AG04449 (cell line): Measurements from ENCODE around the gene PUS3.

ENCODE experiments used
- CTCF ChIA-PET: fragments of 350-600 bp; formaldehyde crosslinking; extraction: SDS; loops from one replicate; lab custom pipeline; 2021; ENCODE audit warnings: antibody characterized with exemption; lab: Yijun Ruan, JAX
- POLR2A ChIA-PET: fragments of 400-600, 350-600 bp; formaldehyde crosslinking; extraction: SDS; loops from one replicate; lab custom pipeline; 2020; ENCODE audit warnings: antibody characterized with exemption, inconsistent platforms; lab: Yijun Ruan, JAX
- DNase-seq: peaks from one replicate; pipeline ENCODE4 v3.0.0-alpha.2; 2010; ENCODE audit warnings: low read depth, low spot score
- H3K4me3 ChIP-seq: 2 replicates; pipeline ENCODE4 v1.5.1; 2011; ENCODE audit warnings: low read depth, mild to moderate bottlenecking, control low read depth, low read length
- CTCF ChIP-seq: IDR thresholded peaks from one replicate; pipeline ENCODE4 v1.5.1; 2011; ENCODE audit warnings: mild to moderate bottlenecking, moderate library complexity, low read length, control low read depth, inconsistent platforms; ENCODE audit not compliant: insufficient read depth; ENCODE audit errors: missing control alignments

PUS3 gene

GRCh38 chr11:125910226-125910849 is 7.3 kb upstream of the PUS3 start:
- POLR2A ChIA-PET, result no interaction called here
- CTCF ChIA-PET, result interaction anchor here (1.6 to 3.0 kb wide), 3 partner anchors 9 to 283 kb away, joined by 3 to 15 read pairs (median 7); no protein-coding TSS in a partner anchor
- no peak for TF ChIP-seq CTCF
- no peak for DNase-seq
- H3K4me3 ChIP-seq, result no peak overlapping the region

GRCh38 chr11:125904678-125905077 is 1.7 kb upstream of the PUS3 start:
- ChIA-PET POLR2A (no interaction called here), CTCF (interaction anchor here (1.0 to 2.4 kb wide), 3 partner anchors 14 to 289 kb away, joined by 3 to 10 read pairs (median 9); no protein-coding TSS in a partner anchor)
- no peak overlapping the region for H3K4me3 ChIP-seq
- no peak for DNase-seq
- no peak for TF ChIP-seq CTCF

GRCh38 chr11:125903711-125904659 is 979 bp upstream of the PUS3 start, which contains the start of gene DDX25:
Gene DDX25 (plus strand): TSS chr11:125904508. CDS start chr11:125904518, 10 bp downstream.
- TF ChIP-seq CTCF, result no peak
- no peak within 1 kb of the TSS for H3K4me3 ChIP-seq
- ChIA-PET POLR2A (interaction anchor here (1.4 kb wide), 1 partner anchor 16 kb away, joined by 7 read pairs; the partner anchor contains the start of gene HYLS1), CTCF (interaction anchor here (0.7 to 2.4 kb wide), 4 partner anchors 9 to 289 kb away, joined by 3 to 10 read pairs (median 6); no protein-coding TSS in a partner anchor)
- DNase-seq, result no peak

- peak overlapping the region; percentile 66 for H3K4me3 ChIP-seq
- CTCF ChIA-PET, result interaction anchor here (1.7 to 2.4 kb wide), 3 partner anchors 14 to 291 kb away, joined by 6 to 10 read pairs (median 9); no protein-coding TSS in a partner anchor
- no peak for TF ChIP-seq CTCF
- POLR2A ChIA-PET, result interaction anchor here (0.7 to 1.4 kb wide), 2 partner anchors 14 to 15 kb away, joined by 4 to 7 read pairs; partner anchors contain the start of gene HYLS1
- no peak for DNase-seq
Observed at GRCh38 chr11:125902277-125902926, 604 bp downstream of the PUS3 start.

GRCh38 chr11:125901872-125902271 is 1.1 kb downstream of the PUS3 start:
- POLR2A ChIA-PET, result no interaction called here
- no peak for TF ChIP-seq CTCF
- peak overlapping the region; percentile 6 for H3K4me3 ChIP-seq
- DNase-seq, result no peak
- CTCF ChIA-PET, result interaction anchor here (1.7 kb wide), 1 partner anchor 14 kb away, joined by 6 read pairs; no protein-coding TSS in a partner anchor
